Epidermal melanocyte (primary cell): Measurements from ENCODE around the gene CD3E.
"Not testable (repeated sequence)": the region's sequence is repeated elsewhere in the genome, so short reads cannot be mapped to it uniquely, and the experiment has no call there.

ENCODE experiments used
- DNase-seq: peaks from one replicate; pipeline ENCODE4 v3.0.0; 2011; ENCODE audit warnings: low spot score; ENCODE audit not compliant: insufficient read length

The CD3E gene

DNA sequence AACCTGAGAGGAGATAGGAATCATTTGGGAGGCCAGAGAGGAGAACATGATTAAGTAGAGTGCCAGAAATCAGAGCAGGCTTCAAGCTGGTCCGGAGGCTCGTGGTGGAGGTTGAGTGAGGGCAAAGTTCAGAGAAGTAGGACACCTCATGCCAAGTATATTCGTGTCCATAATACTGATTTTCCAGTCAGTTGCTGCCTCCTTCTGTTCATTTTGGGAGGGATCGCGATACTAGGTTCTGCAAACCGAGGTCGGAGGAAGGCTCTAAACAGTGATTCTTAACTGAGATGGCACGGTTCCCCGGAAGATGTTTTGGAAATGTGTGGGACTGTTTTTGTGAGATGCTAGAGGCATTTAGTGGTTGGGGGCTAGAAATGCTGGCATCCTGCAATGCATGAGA is 13.6 kb upstream of the CD3E start:
- no peak for DNase-seq

DNA sequence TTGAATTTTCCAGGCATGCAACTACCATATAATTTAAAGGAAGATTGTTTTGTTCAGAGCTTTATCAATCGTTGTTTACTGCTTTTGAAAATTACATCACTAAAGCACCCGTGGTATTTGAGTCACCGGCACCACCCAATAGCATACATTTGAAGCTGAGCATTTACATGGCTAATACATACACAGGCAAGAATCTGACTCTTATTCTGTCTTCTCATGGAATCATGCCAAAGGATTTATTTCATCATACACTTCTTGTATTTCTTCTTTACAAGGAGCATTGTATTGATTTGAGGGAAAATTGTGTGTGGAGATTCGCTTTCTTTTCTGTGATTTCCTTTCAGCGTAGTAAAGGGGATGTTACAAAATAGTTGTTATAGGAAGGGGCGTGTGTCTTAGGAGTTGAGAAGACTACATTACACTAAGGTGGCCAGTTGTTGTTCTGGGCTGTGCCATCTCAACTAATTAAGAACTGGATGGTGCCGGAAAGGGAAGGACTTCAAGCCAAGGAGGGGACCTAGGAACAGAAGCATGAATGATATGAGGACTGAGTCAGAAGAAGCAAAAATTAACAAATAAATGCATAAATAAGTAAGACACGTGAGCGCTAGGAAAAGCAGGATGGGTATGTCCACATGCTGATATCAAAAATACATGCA is 12.9 kb upstream of the CD3E start:
- DNase-seq: no peak

GRCh38 chr11:118294053-118294452 is 10.5 kb upstream of the CD3E start:
- no peak for DNase-seq

DNA sequence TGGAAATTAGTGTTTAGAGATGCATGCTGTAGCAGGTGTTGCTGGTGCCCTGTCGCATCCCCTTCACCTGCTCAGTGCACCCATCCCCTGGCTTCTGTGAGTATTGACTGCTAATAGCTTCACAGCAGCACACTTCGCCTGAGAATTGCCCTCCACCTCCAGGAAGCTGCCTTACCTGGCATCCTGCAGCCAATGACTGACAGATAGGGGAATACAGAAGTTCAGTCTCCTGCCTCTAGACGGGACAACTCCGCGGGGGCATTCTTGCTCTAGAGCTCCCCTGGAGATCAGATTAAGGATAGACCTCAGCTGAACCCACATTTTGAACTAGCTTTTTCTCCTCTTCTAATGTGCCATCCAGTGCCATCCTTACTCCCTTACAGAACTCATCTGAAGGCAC is 9.3 kb upstream of the CD3E start:
- no peak for DNase-seq

DNA sequence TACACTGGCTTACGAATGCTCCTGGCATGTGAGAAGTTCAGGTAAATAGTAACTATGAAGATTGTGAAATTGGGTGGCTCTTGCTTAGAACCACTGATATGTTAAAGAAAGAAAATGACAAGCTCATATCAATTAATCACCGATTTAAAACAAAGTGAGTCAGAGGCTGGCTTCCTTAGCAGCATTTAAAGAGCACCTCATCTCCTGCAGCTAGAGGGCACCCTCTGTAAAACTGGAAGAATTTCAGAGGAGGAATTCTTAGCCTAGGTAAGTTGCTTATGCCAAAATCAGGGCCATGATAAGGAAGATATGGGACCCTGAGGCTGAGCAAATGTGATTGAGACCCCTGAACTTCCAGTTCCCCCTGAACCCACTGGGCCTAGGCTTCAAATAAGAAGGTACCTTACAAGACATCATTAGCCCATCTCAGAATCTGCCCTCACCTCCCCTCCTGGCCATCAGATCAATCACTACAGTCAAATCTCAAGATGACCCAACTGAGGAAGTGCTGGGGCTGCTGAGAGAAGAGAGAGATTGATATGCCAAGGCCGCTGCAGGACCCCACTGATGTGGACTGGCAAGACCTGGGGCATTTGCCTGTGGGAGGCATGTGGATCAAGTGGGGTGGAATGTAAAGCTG is 8.6 kb upstream of the CD3E start:
- no peak for DNase-seq

- no peak for DNase-seq
These were observed 2.8 kb upstream of the CD3E start for GRCh38 chr11:118301600-118302195.

- DNase-seq: no peak
These were observed 333 bp upstream of the CD3E start for GRCh38 chr11:118304227-118304567.

DNA sequence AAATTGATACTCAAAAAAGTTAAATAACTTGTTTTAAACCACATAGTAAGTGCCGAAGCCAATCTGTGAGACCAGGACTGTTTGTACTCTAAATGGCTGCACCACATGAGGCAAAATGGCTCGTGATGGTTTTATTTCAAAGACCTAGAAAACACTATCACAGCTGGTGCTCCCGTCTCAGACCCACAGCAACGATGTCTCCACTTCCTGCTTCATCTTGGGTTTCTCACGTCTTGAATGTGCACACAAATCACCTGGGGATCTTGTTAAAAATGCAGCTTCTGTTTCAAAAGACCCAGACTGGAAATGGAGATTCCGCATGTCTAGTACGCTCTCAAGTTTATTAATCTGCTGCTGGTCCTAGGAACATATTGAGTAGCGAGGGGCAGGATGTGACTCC is 1.2 kb downstream of the CD3E start:
- no peak for DNase-seq

DNA sequence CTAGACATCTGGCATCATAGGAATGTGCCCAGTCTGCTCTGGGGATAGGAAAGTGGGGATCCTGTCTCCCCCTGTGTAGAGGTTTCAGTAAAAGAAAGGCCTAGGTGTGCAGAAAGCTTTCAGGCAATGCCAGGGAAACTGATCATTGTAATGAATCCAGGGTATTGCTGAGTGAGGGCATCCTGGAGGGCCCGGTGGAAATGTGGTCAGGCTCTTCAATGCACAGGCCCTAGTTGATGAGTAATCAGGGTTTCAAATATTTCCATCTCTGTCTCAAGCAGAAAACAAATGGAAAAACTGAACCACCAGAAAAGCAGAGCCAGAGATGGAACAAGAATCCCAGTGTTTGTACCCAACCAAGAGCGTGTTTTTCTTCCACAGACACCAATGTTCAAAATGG is 2.0 kb downstream of the CD3E start:
- no peak for DNase-seq

DNA sequence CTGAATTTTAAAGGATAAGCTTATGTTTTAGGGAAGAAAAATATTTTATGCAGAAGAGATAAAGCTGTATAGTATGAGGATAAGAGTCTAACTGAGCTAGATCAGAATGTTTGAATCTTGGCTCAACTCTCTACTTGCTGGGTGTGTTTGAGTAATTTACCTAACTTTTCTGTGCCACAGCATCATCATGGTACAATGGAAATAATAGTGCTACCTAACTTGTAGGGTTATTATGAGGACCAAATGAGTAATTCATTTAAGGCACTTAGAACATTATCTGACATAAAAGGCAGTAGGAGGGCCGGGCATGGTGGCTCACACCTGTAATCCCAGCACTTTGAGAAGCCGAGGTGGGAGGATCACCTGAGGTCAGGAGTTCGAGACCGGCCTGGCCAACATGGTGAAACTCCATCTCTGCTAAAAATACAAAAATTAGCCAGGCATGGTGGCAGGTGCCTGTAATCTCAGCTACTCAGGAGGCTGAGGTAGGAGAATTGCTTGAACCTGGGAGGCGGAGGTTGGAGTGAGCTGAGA is 4.5 kb downstream of the CD3E start:
- not testable (repeated sequence) for DNase-seq

- DNase-seq: no peak
These were observed 5.7 kb downstream of the CD3E start for GRCh38 chr11:118310271-118310670.

DNA sequence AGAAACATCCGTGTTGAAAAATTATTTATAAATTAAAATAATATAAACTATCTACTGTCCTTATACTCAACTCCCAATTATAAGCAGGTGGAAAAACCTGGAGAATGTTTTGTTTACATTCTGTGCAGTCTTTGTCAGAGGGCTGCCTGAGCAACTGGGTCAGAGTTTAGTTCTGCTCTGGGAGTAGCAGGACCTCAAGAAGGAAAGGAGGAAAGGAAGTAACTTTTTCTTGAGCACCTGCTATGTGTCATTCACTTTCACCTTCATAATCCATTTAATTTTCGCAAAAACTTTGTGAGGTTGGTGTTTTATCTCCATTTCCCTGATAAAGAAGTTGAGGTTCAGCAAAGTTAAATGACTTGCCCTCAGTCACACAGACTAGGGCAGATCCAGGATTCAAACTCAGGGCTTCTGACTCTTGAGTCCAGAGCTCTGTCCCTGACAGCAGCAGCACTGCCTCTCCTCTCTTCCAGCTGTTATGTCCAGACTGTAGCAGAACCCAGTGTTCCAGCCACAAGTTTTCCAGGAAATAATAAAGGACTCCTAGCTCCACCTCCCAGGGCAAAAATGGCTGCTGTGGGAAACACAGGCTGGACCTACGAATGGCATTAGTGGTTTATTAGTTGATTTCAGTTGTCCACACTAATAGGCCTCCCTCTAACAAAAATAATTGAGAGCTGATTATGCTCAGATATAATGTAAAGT is 6.4 kb downstream of the CD3E start:
- no peak for DNase-seq

- no peak for DNase-seq
These were observed 7.0 kb downstream of the CD3E start for GRCh38 chr11:118311518-118311917.

DNA sequence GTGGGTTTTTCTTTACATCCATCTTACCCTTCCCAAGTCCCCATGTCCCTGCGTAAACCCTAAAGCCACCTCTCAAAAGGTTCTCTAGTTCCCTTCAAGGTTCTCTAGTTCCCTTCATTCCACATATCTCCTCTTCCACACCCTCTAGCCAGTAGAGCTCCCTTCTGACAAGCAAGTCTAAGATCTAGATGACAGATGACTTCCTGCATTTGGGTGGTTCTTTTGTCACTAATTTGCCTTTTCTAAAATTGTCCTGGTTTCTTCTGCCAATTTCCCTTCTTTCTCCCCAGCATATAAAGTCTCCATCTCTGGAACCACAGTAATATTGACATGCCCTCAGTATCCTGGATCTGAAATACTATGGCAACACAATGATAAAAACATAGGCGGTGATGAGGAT is 7.8 kb downstream of the CD3E start:
- DNase-seq: no peak

- DNase-seq: no peak
These were observed 8.7 kb downstream of the CD3E start for GRCh38 chr11:118313242-118313641.

- DNase-seq: no peak
These were observed 10.5 kb downstream of the CD3E start for GRCh38 chr11:118314988-118315411.

DNA sequence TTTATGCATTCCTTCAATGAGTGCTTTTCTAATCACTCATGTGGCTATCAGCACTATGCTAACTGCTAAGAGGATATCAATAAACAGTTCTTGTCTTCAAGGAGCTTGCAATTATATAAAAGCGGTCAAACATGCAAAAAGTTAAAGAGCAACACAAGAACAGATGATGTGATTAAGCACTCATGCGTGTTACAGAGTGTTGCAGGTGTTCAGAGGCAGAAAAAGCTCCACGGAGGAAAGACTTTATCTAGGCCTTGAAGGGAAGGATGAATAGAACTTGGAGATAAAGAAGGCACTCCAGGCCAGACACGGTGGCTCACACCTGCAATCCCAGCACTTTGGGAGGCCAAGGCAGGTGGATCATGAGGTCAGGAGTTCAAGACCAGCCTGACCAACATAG is 13.6 kb downstream of the CD3E start:
- DNase-seq: no peak

- no peak for DNase-seq
These were observed 14.2 kb downstream of the CD3E start for GRCh38 chr11:118318581-118319336.

GRCh38 chr11:118319337-118319707 is 14.8 kb downstream of the CD3E start:
- no peak for DNase-seq

DNA sequence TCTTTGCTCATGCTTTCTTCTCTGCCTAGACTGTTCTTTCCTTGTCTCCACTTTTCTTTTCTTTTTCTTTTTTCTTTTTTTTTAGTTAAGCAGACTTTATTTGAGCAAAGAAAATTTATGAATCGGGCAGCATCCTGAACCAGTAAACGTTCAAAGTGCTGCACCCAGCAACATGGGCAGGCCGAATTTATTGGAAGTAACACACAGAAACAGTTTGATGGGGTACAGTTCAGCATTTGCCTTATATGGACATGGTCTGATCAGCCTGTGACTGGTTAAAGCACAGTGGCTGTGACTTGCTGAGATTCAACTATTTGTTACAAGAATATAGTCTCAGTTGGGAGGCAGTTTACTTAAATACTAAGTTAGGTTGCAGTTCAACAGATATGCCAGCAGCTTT is 16.0 kb downstream of the CD3E start:
- no peak for DNase-seq

DNA sequence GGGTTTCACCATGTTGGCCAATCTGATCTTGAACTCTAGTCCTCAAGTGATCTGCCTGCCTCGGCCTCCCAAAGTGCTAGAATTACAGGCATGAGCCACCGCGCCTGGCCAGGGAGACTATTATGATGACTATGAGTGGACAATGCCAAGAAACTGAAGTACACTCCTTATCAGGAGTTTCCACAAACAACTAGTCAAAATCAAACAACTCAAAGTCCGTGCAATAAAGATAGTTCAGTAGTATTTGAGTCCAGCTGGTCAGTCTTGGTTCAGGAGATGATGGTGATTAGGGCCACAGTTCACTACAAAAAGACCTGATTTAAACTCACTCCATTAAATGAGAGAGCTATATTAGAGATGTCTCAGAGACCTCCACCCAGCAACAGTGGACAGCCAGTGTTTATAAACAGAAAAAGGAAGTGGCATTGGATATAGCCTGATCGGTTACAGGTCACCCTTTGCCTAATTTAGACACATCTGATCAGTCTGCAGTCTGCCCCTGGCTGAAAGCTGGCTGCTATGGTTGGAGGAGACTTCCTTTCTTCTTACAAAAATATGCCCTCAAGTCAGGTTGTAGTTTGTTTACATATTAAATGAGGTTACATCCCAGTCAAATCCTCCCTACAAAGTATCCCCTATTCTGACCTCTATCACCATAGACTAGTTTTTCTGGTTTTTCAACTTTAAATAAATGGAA is 17.0 kb downstream of the CD3E start:
- no peak for DNase-seq
